Measurements from ENCODE around the gene ADD2. TPM values are rescaled to one million over a fixed set of nuclear protein-coding genes. Genes with fewer than 3 reads are reported as not detected.

ADD2 gene
- total RNA-seq, 3 donors from 2014 or later = 0.43 to 4.0 (median 1.1) TPM

GRCh38 chr2:70769450-70769849 is 1.4 kb upstream of the ADD2 start:
- no peak overlapping the region for H3K4me3 ChIP-seq
- no peak for ATAC-seq
- intact Hi-C loops (cut with DNase I, micrococcal nuclease) = no loop called here
- H3K9me3 ChIP-seq = no peaks in the 10 kb centered on the region
- DNase-seq = no peak
- TF ChIP-seq, protein P1, sequence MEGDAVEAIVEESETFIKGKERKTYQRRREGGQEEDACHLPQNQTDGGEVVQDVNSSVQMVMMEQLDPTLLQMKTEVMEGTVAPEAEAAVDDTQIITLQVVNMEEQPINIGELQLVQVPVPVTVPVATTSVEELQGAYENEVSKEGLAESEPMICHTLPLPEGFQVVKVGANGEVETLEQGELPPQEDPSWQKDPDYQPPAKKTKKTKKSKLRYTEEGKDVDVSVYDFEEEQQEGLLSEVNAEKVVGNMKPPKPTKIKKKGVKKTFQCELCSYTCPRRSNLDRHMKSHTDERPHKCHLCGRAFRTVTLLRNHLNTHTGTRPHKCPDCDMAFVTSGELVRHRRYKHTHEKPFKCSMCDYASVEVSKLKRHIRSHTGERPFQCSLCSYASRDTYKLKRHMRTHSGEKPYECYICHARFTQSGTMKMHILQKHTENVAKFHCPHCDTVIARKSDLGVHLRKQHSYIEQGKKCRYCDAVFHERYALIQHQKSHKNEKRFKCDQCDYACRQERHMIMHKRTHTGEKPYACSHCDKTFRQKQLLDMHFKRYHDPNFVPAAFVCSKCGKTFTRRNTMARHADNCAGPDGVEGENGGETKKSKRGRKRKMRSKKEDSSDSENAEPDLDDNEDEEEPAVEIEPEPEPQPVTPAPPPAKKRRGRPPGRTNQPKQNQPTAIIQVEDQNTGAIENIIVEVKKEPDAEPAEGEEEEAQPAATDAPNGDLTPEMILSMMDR (IDR thresholded peaks at IDR 0.05) = no peak
- H3K4me1 ChIP-seq (ENCODE audit: low read depth) = peaks cover 11% of the 10 kb centered on the region
- no peaks in the 10 kb centered on the region for H3K36me3 ChIP-seq (ENCODE audit: low read depth)

DNA sequence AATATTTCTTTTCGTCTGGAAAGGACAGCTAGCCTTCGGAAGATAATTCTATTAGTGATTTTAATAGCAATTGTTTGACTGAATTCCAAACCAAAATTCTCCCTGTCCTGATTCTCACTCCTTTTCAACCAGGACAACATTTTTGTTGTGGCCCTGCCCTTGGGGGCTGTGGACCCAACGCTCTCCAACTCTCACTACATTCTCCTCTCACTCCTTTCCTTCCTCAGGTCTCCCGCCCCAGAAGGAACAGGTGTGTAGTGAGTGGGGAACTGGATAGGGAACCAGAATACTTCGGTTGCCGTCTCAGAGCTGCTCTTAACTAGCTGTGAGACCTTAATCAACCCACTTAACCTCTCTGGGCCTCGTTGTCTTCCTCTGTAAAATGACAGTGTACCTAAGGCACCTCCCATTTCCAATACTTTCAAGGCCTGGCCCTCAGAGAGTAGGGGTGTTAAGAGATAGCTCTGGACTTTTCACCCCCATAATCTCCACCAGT is 638 bp upstream of the ADD2 start:
- Histone ChIP-seq H3K36me3 (ENCODE audit: low read depth) (no peaks in the 10 kb centered on the region), H3K9me3 (no peaks in the 10 kb centered on the region), H3K4me3 (no peak overlapping the region), H3K4me1 (ENCODE audit: low read depth) (peaks cover 11% of the 10 kb centered on the region)
- intact Hi-C loops (cut with DNase I, micrococcal nuclease) = no loop called here
- ATAC-seq = no peak
- TF ChIP-seq, protein P1 (IDR thresholded peaks at IDR 0.05) = no peak
- no peak for DNase-seq

DNA sequence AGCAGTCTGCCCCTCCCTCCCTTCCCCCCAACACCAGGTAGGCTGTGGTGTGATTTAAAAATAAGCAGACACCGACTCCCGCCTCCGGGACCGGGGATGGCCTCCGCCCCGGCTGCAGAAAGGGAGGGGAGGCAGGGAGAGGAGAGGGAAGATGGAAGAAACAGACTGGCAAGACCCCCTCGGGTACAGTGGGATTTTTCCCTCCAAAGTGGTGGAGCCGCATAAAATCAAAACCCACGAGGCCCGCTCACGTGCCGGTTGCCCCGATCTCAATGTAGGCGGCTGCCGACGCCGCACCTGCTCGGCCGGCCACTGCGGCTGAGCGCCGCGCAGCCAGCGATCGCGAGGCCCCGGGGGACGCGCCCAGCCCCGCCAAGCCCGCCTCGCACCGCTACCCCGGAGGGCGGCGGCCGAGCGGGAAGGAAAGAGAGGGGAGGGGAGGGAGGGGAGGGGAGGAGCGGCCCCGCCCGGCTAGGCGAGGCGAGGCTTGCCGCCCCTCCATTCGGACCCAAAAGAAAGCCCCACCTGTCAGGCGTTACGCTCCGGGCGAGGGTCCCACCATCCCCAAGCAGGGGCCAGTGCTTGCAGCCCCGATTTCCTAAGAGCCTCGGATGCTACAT is 811 bp downstream of the ADD2 start:
- Histone ChIP-seq H3K9me3 (no peaks in the 10 kb centered on the region), H3K4me1 (ENCODE audit: low read depth) (peaks cover 11% of the 10 kb centered on the region), H3K36me3 (ENCODE audit: low read depth) (no peaks in the 10 kb centered on the region), H3K4me3 (no peak overlapping the region)
- intact Hi-C loops (cut with DNase I, micrococcal nuclease) = no loop called here
- ATAC-seq (peak; percentile 18), DNase-seq (peak in 1 of 3 donors; percentile 46)
- TF ChIP-seq, protein P1 (IDR thresholded peaks at IDR 0.05) = no peak

DNA sequence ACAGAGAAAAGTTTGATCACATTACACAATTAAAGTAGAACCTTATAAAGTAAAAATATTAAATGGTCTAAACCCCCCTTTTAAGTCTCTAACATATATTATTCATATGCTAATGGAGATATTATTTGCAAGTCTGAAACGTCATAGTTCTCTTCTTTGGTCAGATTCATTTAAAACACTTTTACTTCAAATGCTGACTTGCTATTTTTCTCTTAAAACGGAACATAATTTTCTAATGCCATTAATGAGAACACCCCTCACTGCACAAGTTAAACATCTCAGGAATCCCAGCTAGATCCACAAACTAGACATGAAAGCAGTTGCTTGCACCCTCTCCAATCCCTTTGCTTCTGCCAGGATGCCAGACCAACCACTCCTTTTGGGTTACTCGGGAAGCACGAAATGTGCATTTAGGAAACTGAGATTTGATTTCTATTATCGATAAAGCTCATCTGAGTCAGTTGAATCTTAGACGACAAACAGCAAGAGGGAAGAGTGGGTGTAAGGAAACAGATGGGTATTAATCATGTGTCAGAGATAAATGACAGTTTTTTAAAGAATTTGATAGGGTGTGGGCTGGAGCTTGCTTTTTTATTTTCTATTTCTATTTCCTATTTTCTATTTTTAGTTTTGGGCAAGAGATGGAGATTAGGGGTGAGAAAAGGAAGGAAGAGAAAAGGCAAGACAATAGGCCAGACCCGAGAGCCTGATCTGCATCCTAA is 1.5 kb downstream of the ADD2 start:
- Histone ChIP-seq H3K9me3 (no peaks in the 10 kb centered on the region), H3K36me3 (ENCODE audit: low read depth) (no peaks in the 10 kb centered on the region), H3K4me1 (ENCODE audit: low read depth) (peaks cover 11% of the 10 kb centered on the region), H3K4me3 (no peak overlapping the region)
- DNase-seq = no peak
- TF ChIP-seq, protein P1 (IDR thresholded peaks at IDR 0.05) = no peak
- ATAC-seq = no peak
- intact Hi-C loops (cut with DNase I, micrococcal nuclease) = no loop called here

DNA sequence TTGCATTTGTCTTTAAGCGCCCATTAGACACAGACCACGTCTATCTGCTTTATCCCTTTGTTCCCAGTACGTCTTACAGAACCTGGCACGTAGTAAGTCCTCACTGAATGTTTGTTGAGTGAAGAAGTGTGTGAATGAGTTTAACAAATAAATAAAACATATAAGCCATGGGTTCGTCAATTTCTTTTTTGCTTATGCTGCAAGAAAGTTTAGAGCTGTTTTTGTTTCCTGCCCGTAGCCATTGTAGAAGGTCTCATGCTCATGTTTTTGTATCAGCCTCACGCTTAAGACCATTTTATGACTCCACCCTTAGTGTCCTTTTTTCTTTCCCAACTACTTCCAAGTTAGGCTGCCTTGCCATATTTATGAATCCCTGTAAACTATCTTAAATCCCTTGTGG is 2.5 kb downstream of the ADD2 start:
- Histone ChIP-seq H3K36me3 (ENCODE audit: low read depth) (no peaks in the 10 kb centered on the region), H3K9me3 (no peaks in the 10 kb centered on the region), H3K4me3 (no peak overlapping the region), H3K4me1 (ENCODE audit: low read depth) (peaks cover 11% of the 10 kb centered on the region)
- intact Hi-C loops (cut with DNase I, micrococcal nuclease) = no loop called here
- ATAC-seq (no peak), DNase-seq (no peak)
- TF ChIP-seq, protein P1 (IDR thresholded peaks at IDR 0.05) = no peak
